GM21619 (cell line): ENCODE measurements around the gene RNF213.

Source experiments
- ATAC-seq: cut with Tn5 transposase; IDR thresholded peaks from one replicate; pipeline ENCODE4 v1.9.1; 2021; ENCODE audit not compliant: unreplicated experiment

RNF213 gene

DNA sequence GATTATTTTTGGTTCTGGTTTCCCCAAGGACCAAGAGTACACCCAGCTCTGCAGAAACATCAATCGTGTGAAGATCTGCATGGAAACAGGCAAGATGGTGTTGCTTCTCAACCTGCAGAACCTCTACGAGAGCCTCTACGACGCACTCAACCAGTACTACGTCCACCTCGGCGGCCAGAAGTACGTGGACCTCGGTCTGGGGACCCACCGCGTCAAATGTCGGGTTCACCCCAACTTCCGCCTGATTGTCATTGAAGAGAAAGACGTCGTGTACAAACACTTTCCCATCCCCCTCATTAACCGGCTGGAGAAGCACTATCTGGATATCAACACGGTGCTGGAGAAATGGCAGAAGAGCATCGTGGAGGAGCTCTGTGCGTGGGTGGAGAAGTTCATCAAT lies 86.9 kb downstream of the RNF213 start:
- ATAC-seq, result no peak

DNA sequence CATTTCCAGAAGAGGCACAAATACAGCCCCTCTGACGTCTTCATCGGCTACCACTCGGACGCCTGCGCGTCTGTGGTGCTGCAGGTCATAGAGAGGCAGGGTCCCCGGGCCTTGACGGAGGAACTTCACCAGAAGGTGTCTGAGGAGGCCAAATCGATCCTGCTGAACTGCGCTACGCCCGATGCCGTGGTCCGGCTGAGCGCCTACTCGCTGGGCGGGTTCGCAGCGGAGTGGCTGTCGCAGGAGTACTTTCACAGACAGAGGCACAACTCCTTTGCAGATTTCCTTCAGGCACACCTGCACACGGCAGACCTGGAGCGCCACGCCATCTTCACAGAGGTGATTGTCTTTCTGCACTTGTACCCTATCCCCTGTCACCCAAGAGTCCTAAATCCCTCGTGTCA lies 87.3 kb downstream of the RNF213 start:
- no peak for ATAC-seq

DNA sequence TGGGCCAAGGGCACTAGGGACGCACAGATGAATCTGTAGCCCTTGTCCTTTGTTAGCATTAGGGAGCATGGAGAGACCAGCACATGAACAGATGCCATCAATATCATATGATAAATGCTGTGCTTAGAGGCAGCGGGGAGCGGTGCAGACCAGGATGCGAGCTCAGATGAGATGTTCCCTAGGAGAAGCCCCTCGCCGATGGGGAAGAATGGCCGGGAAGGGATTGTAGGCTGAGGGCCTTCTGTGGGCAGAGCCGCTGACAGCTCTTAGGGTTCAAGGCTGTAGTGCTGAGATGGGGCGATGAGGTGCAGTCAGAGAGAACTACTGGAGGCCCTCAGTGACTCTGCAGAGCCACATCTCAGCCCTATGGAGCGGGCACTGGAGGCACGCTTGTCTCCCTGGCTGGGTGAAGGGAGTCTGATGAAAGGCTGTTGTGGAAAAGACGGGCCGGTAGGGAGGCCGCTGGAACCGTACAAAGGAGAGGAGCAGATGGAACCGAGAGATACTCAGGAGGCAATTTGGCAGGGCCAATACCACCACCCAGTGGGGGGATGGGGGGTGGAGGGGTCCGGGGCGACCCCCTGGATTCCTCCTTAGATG lies 88.0 kb downstream of the RNF213 start:
- ATAC-seq, result no peak

DNA sequence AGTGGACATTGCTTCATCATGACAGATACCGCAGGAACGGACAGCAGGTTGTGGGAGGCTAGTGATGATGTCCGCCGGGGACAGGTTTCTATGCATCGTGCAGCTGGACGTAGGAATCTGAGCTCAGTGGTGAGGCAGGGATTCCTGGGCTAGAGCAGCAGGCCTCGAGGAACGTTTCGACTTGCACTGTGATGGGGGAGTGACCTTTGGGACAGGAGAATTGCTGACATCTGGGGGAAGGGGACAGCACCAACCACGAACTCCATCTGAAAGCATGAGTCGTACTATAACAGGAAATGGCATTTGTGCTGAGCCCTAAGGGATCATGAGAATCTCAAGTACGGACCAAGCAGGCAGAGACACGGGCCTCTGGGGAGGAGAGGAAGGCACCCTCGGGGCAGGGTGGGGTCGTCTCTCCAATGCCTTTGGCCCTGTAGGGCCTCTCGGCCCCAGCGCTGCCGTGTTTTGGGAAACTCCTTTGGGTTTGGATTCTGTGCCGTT lies 88.5 kb downstream of the RNF213 start:
- ATAC-seq, result no peak

DNA sequence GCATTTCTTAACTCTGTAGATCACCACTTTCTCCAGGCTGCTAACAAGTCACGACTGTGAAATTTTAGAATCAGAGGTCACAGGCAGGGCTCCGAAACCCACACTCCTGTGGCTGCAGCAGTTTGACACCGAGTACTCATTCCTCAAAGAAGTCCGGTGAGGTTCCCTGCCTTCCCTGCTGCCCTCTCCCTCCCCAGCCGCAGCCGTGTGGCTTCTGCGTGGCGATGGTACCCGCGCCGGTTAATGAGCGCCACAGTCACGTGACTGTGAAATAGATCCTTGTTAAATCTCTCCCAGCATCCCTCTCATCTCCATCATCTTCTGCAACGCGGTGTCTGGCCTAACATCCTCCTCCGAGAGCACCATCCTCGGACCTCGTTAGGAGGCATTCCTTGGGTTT lies 89.1 kb downstream of the RNF213 start:
- ATAC-seq, result no peak

DNA sequence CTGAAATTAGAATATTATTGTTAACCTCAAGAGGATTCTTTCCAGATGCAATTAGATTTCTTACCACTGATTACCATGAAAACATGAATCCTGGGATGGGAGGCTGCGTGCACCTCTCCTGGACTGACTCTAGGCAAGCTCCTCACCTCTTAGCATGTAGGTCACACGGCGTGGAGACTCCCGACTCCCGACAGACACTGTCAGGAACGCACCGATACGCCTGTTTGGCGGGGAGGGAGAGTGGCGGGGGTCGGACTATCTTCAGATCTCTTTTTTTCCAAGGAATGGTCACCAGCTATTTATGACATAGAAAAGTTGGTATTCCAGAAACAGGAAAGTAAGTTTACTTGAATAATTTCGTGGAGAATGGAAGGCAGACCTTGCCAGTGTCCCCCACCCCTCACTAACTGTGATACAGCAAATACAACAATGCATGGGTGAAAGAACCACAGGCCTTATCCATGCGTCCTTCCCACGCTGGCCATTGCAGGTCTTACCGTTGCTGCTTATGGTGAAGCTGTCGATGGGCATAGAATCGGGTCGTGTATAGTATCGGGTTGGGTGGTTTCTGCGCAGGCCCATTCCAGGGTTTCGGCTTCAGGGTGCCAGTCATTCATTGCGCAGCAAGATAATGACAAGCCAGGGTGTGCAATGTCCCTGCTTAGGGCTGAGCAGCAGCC lies 91.7 kb downstream of the RNF213 start:
- ATAC-seq, result no peak

DNA sequence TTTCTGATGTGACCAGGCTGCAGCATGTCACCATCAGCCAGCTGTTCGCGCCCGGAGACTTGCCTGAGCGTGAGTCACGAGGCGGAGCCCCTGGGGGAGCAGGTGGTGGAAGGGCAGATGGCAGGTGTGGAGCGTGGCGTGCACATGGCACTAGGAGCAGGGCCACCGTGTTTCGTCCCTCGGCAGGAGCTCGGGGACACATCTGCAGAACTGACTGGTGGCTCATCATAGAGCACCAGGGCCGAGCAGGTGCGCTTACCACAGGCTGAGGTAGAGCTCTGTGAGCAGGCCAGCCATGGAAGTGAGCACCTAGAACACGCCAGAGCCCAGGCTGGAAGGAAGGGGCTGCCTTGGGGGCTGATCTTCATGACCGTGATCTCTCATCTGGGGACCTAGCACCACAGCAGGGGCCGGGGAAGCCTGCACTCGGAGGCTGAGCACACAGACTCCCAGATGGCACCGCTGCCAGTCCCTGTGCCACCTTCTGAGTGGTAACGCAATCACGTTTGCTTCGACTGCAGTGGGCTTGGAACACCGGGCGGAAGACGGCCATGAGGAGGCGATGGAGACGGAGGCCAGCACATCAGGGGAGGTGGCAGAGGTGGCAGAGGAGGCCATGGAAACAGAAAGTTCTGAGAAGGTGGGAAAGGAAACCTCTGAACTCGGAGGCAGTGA lies 92.5 kb downstream of the RNF213 start:
- ATAC-seq, result no peak

DNA sequence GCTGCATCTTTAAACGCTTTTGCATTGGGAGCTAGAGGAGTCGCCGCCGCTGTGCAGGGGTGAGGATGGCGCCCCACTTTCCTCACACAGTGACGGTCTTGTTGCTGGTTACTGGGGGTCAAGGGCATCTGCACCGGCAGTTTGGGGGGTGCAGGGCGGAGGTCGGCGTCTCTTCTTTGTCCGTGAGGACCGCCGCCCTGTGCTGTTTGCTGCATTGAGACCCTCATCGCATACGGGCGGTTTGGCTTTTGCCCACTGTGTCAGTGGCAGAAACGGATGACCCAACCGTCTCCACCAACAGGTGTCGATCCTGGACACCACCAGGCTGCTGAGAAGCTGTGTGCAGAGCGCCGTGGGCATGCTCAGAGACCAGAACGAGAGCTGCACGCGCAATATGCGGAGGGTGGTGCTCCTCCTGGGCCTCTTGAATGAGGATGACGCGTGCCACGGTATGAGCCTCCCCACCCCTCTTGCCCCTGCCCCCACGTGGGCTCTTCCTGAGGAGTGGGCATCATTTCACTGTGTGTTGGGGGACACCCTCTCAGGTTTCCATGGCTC lies 93.1 kb downstream of the RNF213 start:
- ATAC-seq, result no peak

DNA sequence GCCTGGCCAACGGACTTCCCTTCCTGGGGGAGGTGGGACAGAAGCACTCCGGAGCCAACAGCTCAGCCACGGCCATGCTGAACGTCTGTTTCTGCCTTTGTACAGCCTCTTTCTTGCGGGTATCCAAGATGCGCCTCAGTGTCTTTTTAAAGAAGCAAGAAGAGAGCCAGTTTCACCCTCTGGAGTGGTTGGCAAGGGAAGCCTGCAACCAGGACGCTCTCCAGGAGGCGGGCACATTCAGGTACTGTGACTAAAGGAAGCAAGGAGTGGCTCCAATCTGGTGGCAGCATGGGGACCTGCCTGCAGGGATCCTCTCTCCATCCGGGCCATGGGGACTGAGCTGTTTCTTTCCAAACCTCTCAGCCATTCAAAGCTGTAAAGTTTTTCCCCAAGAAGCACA lies 93.7 kb downstream of the RNF213 start:
- ATAC-seq, result no peak

DNA sequence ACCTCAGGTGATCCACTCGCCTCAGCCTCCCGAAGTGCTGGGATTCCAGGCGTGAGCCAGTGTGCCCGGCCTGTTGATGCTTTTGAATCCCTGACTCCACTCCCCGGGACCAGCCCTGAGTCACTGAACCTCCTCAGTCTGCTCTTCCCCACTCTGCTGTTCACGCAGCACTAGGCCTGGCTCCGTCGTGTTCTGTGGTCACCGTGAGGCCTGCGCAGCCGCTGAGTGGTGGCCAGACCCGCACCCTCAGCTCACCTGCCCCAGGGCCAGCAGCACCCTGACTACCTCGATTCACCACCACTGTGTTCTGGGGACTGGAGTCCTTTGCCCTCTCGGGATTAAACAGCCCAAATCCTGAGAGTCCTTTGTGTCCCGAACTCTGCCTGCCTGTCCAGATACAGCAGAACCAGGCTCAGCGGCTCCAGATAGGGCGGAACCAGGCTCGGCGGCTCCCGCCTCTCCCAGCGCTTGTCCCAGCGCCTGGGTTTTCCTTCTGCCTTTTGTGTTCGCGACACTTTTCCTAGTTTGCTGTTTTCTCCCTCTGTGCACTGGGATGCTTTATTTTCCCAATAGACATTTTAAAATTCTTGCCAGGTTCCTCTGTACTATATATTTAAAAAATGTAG lies 95.7 kb downstream of the RNF213 start:
- no peak for ATAC-seq

DNA sequence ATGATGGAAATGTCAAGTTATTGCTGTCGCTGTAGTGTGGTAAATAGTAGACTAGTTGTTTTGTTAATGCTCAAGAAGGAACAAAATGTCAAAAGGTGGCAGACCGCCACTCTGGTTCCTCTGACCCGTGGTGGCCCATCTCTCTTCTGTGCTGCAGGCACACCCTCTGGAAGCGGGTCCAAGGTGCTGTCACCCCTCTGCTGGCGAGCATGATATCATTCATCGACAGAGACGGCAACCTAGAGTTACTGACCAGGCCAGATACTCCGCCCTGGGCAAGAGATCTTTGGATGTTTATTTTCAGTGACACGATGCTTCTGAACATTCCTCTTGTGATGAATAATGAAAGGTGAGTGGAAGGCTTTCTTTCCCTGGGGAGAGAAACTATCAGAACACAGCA lies 97.5 kb downstream of the RNF213 start:
- ATAC-seq, result no peak

DNA sequence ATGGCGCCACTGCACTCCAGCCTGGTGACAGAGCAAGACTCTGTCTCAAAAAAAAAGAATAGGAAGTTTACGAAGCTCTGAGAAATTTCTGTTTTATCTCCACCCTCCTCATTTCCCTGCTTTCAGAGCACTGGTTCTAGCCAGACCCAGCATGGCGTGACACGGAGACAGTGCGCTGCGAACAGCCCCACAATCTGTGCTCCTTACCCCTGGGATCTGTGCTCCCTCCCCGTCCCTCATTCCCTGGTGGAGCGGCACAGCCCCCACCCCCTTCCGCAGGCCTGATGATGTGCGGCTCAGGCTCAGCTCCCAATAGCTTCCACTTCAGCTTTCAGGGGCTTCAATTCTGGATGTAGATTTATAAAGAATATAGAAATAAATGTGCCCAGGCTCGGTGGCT lies 98.2 kb downstream of the RNF213 start:
- ATAC-seq, result no peak

DNA sequence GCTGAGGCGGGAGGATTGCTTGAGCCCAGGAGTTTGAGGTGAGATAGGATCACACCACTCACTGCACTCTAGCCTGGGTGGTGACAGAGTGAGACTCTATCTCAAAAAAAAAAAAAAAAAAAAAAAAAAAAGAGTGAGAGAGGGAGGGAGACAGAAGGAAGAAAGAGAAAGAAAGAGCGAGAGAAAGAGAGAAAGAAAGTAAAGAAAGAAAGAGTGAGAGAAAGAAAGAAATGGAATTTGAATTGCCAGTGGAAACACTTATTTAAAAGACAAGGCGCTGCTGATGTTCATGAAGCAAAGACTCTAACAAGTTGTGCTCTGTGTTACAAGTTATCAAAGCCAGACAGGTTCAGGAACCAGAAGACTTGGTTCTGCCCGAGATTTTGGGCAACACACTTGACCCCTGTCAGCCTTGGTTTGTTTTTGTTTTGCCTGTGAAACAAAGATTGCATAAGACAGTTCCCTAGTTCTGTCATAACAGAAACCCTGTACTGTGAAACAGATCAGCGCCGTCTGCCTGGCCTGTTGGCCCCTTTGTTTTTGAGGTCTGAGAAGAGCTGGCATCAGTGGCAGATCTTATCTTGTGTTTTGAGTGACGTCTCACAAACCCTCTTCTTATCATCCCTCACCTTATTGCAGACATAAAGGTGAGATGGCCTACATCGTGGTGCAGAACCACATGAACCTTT lies 98.9 kb downstream of the RNF213 start:
- ATAC-seq, result no peak

DNA sequence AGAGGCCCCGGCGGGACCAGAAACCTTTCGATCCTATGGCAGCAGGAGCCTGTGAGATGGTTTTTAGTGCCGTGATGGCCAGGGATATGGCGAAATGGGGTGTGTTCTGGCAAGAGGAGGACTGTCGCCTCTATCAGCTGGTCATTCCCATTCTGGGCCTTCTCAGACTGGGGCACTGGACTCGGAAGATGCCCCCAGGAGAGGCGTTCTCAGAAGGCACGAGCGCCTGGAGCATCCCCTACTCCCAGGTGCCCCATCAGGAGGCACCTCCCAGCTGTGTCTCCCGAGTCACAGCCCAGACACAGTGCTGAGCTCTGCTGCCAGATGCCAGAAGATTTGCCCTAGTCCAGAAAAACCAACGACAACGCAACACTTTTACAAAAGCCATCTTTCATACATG lies 99.7 kb downstream of the RNF213 start:
- ATAC-seq, result no peak

DNA sequence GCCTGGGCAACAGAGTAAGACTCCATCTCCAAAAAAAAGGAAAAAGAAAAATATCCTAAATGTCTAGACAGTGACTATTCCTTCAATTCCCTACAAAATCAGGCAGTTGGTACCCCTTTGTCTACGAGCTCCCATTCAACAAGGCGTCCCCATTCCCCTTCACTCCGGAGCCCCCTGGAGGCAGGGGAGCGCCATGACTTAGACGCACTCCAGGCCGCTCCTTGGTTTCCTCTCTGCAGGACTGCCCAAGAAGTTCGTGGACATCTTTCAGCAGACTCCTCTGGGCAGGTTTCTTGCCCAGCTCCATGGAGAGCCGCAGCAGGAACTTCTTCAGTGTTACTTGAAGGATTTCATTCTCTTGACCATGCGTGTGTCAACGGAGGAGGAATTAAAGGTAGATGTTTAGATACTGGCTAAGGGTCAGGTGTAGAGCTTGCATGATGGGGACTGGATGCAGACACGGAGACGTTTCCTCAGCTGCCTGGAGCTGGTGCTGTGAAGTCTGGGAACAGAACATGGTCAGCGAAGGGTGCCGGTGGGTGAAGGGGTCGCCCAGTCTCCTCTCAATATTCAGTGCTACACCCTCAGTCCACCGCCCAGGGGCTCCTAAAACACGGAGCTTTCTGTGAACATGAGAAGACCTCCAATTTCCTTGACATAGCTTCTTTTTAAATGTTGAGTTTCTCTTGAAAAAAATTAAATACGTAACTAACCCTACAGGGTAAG lies 101.0 kb downstream of the RNF213 start:
- no peak for ATAC-seq

DNA sequence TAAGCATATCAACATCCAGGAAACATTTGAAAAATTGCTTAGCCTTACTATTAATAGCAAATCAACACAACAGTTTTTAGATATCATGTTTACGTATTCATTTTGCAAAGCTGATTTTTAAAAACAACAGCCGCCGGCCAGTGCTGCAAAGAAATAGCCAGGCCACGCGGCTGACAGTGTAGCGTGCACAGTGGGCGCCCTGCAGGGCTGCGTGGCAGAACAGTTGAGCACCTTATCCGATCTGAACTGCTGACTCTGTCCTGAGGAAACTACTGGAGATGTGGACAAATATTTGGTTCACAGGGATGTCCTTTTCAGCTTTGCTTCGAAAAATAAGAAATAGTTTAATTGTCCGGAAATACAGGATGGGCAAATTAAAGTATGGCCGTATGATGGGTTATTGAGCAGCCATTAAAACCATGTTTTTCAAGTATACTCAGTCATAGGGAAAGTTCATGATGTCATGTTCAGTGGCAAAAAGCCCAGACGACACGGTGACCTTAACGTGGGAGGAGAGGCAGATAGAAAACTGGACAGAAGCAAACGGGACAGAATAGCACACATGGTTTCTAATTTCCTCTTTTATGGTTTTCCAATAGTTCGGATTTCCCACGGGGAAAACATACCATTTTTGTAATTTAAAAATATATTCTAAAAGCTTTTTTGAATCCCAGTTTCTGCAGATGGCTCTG lies 101.9 kb downstream of the RNF213 start:
- no peak for ATAC-seq

DNA sequence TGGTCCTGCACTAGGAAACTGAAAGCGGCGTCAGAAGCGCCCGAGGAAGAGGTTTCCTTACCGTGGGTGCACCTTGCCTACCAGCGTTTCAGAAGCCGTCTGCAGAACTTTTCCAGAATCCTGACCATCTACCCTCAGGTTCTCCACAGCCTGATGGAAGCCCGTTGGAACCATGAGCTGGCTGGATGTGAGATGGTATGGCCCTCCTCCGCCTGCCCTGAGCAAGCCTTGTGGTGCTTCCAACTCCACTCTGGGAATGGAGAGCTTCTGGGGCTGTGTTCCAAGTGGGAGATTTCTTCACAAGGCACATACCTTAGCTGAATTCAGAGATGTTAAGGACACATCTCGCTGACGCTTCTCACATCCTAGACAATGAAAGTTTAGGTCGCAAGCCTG lies 102.5 kb downstream of the RNF213 start:
- ATAC-seq, result no peak

DNA sequence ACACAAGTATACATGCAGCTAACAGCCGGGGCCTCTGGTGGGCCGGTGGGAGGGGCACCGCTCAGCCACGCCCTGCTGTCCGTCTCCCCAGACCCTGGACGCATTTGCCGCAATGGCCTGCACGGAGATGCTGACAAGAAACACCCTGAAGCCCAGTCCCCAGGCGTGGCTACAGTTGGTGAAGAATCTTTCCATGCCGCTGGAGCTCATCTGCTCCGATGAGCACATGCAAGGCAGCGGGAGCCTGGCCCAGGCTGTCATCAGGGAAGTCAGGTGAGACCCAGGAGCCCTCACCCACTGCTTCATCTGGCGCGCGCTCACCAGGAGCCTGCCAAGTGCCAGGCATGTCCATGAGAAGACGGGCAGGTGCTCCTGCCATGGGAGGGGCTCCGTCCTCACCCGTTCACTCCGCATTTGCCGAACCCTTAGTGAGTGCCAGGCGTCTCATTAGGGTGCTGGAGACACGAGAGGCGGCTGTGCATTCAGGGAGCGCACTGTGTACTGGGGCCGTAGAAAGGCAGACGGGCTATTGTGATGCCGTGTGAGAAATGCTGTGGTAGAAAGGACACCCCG lies 103.0 kb downstream of the RNF213 start:
- ATAC-seq, result no peak

DNA sequence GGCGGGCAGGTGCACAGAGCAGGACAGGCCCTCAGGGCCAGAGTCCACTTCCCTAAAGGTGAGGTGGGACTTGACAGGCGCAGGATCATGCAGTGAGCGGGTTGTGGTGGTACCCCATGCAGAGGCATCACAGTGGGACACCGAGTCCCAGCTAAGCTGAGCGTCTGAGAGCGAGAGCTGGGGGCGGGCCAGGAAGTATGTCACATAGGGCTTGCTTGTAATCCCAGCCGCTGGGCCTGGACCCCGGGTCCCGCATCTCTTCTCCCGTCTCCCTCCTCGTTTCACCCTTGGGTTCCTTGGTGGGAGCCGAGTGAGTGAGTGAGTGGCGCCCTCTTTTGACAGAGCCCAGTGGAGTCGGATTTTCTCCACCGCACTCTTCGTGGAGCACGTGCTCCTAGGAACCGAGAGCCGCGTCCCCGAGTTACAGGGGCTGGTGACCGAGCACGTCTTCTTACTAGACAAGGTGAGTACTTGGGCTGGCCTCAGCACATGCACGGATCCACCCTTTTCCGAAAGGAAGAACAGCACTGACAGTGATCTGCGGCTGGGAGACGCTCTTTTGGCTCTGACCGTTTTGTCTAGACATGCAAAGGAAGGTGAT lies 103.5 kb downstream of the RNF213 start:
- ATAC-seq, result no peak
